Liver (tissue), 9 donors: ENCODE data around the gene AKAP13. TPM values are rescaled to one million over a fixed set of nuclear protein-coding genes. Genes with fewer than 3 reads are reported as not detected.

Experiments used
- DNase-seq: peaks from one replicate; pipeline ENCODE4 v3.0.0-alpha.2; 2017; ENCODE audit warnings: low spot score
- H3K27ac ChIP-seq, 2 donors: one replicate each; pipeline ENCODE4 v1.7.0; 2013; ENCODE audit warnings: inconsistent platforms in 2 of 2, low read length in 2 of 2, control low read depth in 1 of 2, low read depth in 1 of 2, mild to moderate bottlenecking in 1 of 2
- H3K27me3 ChIP-seq, 4 donors: one replicate each; pipeline versions ENCODE4 v1.6.1 to v1.7.0; 2013; ENCODE audit warnings: low read length in 3 of 4, inconsistent platforms in 1 of 4, mild to moderate bottlenecking in 1 of 4, moderate library complexity in 1 of 4; ENCODE audit not compliant: control insufficient read depth in 4 of 4, insufficient read depth in 4 of 4
- H3K36me3 ChIP-seq, 4 donors: one replicate each; pipeline versions ENCODE4 v1.6.1 to v1.7.0; 2013; ENCODE audit warnings: low read length in 3 of 4, mild to moderate bottlenecking in 3 of 4, low read depth in 1 of 4, moderate library complexity in 1 of 4; ENCODE audit not compliant: control insufficient read depth in 4 of 4, insufficient read depth in 3 of 4
- H3K4me1 ChIP-seq, 4 donors: one replicate each; pipeline versions ENCODE4 v1.6.1 to v1.7.0; 2013; ENCODE audit warnings: low read length in 3 of 4, mild to moderate bottlenecking in 3 of 4, moderate library complexity in 1 of 4; ENCODE audit not compliant: control insufficient read depth in 4 of 4, insufficient read depth in 4 of 4
- H3K4me3 ChIP-seq, 3 donors: one replicate each; pipeline versions ENCODE4 v1.6.1 to v1.7.0; 2013; ENCODE audit warnings: low read length in 3 of 3, control low read depth in 1 of 3, low read depth in 1 of 3, mild to moderate bottlenecking in 1 of 3
- H3K9ac ChIP-seq, 2 donors: one replicate each; pipeline ENCODE4 v1.7.0; 2013; ENCODE audit warnings: low read length in 2 of 2, mild to moderate bottlenecking in 2 of 2, moderate library complexity in 2 of 2, control low read depth in 1 of 2, low read depth in 1 of 2
- H3K9me3 ChIP-seq, 4 donors: one replicate each; pipeline versions ENCODE4 v1.6.1 to v1.7.0; 2013; ENCODE audit warnings: low read length in 3 of 4; ENCODE audit not compliant: control insufficient read depth in 4 of 4
- EGR1 ChIP-seq, 2 donors: IDR thresholded peaks; 2 replicates each; pipeline ENCODE4 v1.6.1; 2016 to 2018; ENCODE audit warnings: antibody characterized with exemption in 2 of 2, low read depth in 2 of 2
- FOXA1 ChIP-seq: IDR thresholded peaks from 2 replicates; pipeline ENCODE4 v1.6.1; 2016; ENCODE audit warnings: antibody characterized with exemption
- FOXA2 ChIP-seq: IDR thresholded peaks from 2 replicates; pipeline ENCODE4 v1.6.1; 2016; ENCODE audit warnings: antibody characterized with exemption
- GABPA ChIP-seq, 2 donors: IDR thresholded peaks in 1 of 2; conservative IDR thresholded peaks in 1 of 2; 2 replicates each; pipeline ENCODE4 v1.6.1; 2016; ENCODE audit warnings: antibody characterized with exemption in 2 of 2, mild to moderate bottlenecking in 1 of 2, moderate library complexity in 1 of 2
- HNF4A ChIP-seq, 2 donors: conservative IDR thresholded peaks; 2 replicates each; pipeline ENCODE4 v1.6.1; 2016; ENCODE audit warnings: antibody characterized with exemption in 2 of 2, mild to moderate bottlenecking in 2 of 2
- HNF4G ChIP-seq: IDR thresholded peaks from 2 replicates; pipeline ENCODE4 v1.6.1; 2016; ENCODE audit warnings: antibody characterized with exemption
- JUND ChIP-seq, 2 donors: IDR thresholded peaks; 2 replicates each; pipeline ENCODE4 v1.6.1; 2016; ENCODE audit warnings: antibody characterized with exemption in 2 of 2
- MAX ChIP-seq: IDR thresholded peaks from 2 replicates; pipeline ENCODE4 v1.6.1; 2016; ENCODE audit warnings: antibody characterized with exemption
- NR2F2 ChIP-seq: IDR thresholded peaks from 2 replicates; pipeline ENCODE4 v1.6.1; 2016; ENCODE audit warnings: antibody characterized with exemption
- RAD21 ChIP-seq, 2 donors: IDR thresholded peaks; 2 replicates each; pipeline ENCODE4 v1.6.1; 2016; ENCODE audit warnings: antibody characterized with exemption in 2 of 2, mild to moderate bottlenecking in 2 of 2
- REST ChIP-seq: IDR thresholded peaks from 2 replicates; pipeline ENCODE4 v1.6.1; 2016; ENCODE audit warnings: antibody characterized with exemption, mild to moderate bottlenecking
- RXRA ChIP-seq, 2 donors: IDR thresholded peaks; 2 replicates each; pipeline ENCODE4 v1.6.1; 2017 to 2018; ENCODE audit warnings: antibody characterized with exemption in 2 of 2, mild to moderate bottlenecking in 1 of 2
- SP1 ChIP-seq: IDR thresholded peaks from 2 replicates; pipeline ENCODE4 v1.6.1; 2018; ENCODE audit warnings: antibody characterized with exemption, mild to moderate bottlenecking
- YY1 ChIP-seq: IDR thresholded peaks from 2 replicates; pipeline ENCODE4 v1.6.1; 2016; ENCODE audit warnings: antibody characterized with exemption, mild to moderate bottlenecking
- ZBTB33 ChIP-seq: IDR thresholded peaks from 2 replicates; pipeline ENCODE4 v1.6.1; 2016; ENCODE audit warnings: antibody characterized with exemption
- WGBS: extraction: QIAGEN DNeasy Blood & Tissue Kit; methylation state at CpG from one replicate; pipeline ENCODE4 v1.1.7; 2013; 5-methylcytosine and 5-hydroxymethylcytosine counted together
- polyA plus RNA-seq, 2 donors: library from polyadenylated mRNA; stranded (reverse) in 1 of 2; unstranded in 1 of 2; fragments of 200-250 nt in 1 of 2; fragments of >200 nt in 1 of 2; fragmentation: Nextera tagmentation in 1 of 2; extraction: Ambion mirVana in 1 of 2; gene quantifications; one replicate each; pipeline versions ENCODE4 v1.2.1 to v1.2.3, GENCODE V29; 2013 to 2015
- total RNA-seq, 2 donors: library from RNA; depleted of rRNA; stranded (reverse); fragments of >200 nt; gene quantifications; one replicate each; pipeline ENCODE4 v1.2.3, GENCODE V29; 2014
- donor health status: healthy.
- donor health status: healthy.
- donor health status: healthy.
- donor health status: healthy.
- donor health status: healthy.

Gene AKAP13
- total and polyA plus RNA-seq, 4 donors, result 18.6 to 92.3 (median 37.4) TPM

- H3K9ac ChIP-seq, result no peak overlapping the region
- H3K9me3 ChIP-seq, result no peaks in the 10 kb centered on the region
- H3K27me3 ChIP-seq, result no peaks in the 10 kb centered on the region
- peaks cover 0 to 8% (median 4%) of the 10 kb centered on the region in 4 donors for H3K4me1 ChIP-seq
- H3K27ac ChIP-seq, result no peak overlapping the region
- no peak overlapping the region for H3K4me3 ChIP-seq
- peaks cover 0 to 3% (median 0%) of the 10 kb centered on the region in 4 donors for H3K36me3 ChIP-seq
- DNase-seq, result no peak
- TF ChIP-seq JUND (IDR thresholded peaks at IDR 0.05) (no peak), GABPA (IDR thresholded peaks at IDR 0.05 in 1 of 2, conservative IDR thresholded peaks at IDR 0.05 in 1 of 2) (no peak), FOXA1 (no peak), RAD21 (IDR thresholded peaks at IDR 0.05) (no peak), EGR1 (IDR thresholded peaks at IDR 0.05; ENCODE audit: low read depth in 2 of 2) (no peak), REST (no peak), ZBTB33 (no peak), SP1 (no peak), FOXA2 (no peak), HNF4G (no peak), HNF4A (conservative IDR thresholded peaks at IDR 0.05) (no peak), RXRA (IDR thresholded peaks at IDR 0.05) (no peak), MAX (no peak), YY1 (no peak)
These were observed 159.1 kb downstream of the AKAP13 start for GRCh38 chr15:85539491-85539890.

- Histone ChIP-seq H3K27ac (no peak overlapping the region), H3K9ac (no peak overlapping the region), H3K36me3 (peaks cover 0 to 3% (median 0%) of the 10 kb centered on the region in 4 donors), H3K4me3 (no peak overlapping the region), H3K27me3 (no peaks in the 10 kb centered on the region), H3K4me1 (peaks cover 0 to 4% (median 1%) of the 10 kb centered on the region in 4 donors), H3K9me3 (no peaks in the 10 kb centered on the region)
- DNase-seq, result no peak
- TF ChIP-seq HNF4A (conservative IDR thresholded peaks at IDR 0.05) (no peak), SP1 (no peak), YY1 (no peak), NR2F2 (no peak), RXRA (IDR thresholded peaks at IDR 0.05) (no peak)
- 93% methylated on average over 6 of the region's 6 CpGs for WGBS
These were observed 159.8 kb downstream of the AKAP13 start for GRCh38 chr15:85540085-85540797.
